ENCODE results near the gene PKNOX1. TPM values are rescaled to one million over a fixed set of nuclear protein-coding genes. Genes with fewer than 3 reads are reported as not detected.

The PKNOX1 gene
- total and polyA plus RNA-seq, 8 donors: 16.8 to 32.0 (median 24.9) TPM

- Histone ChIP-seq H3K9me3 (no peaks in the 10 kb centered on the region), H3K4me3 (no peak overlapping the region), H3K36me3 (peaks cover 0 to 97% of the 10 kb centered on the region in 2 donors), H3K4me1 (no peaks in the 10 kb centered on the region), H3K27ac (no peak overlapping the region), H3K27me3 (no peaks in the 10 kb centered on the region)
- DNase-seq (no peak), ATAC-seq (no peak)
- intact Hi-C loops (cut with DNase I): no loop called here
- TF ChIP-seq, protein P1, sequence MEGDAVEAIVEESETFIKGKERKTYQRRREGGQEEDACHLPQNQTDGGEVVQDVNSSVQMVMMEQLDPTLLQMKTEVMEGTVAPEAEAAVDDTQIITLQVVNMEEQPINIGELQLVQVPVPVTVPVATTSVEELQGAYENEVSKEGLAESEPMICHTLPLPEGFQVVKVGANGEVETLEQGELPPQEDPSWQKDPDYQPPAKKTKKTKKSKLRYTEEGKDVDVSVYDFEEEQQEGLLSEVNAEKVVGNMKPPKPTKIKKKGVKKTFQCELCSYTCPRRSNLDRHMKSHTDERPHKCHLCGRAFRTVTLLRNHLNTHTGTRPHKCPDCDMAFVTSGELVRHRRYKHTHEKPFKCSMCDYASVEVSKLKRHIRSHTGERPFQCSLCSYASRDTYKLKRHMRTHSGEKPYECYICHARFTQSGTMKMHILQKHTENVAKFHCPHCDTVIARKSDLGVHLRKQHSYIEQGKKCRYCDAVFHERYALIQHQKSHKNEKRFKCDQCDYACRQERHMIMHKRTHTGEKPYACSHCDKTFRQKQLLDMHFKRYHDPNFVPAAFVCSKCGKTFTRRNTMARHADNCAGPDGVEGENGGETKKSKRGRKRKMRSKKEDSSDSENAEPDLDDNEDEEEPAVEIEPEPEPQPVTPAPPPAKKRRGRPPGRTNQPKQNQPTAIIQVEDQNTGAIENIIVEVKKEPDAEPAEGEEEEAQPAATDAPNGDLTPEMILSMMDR (IDR thresholded peaks at IDR 0.05): no peak
Observed at GRCh38 chr21:43024439-43025136, 50.2 kb downstream of the PKNOX1 start.

DNA sequence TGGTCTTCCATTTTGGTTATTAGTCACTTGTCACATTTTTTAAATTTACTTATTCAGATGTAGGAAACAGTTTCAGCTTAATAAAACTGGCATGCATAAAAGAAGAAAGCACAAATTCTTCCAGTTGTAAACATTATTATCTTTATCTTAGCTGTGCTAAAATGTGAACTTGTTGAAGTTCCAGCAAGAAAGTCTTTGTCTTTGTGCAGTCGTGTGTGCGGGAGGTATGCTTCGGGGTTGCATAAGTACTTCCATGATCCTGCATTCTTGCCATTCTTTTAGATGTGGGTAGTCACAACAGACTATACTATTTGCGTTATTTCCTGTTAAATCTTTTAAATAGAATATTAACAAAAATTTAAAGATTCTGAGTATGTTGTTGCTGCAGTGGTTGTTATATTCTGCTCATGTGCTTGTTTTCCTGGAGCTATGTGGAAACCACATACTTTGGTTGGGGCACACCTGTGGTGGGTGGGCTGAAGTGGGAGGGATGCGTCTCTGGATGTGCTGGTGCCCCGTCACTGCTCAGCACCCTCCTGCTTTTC, 51.3 kb downstream of the PKNOX1 start:
- Histone ChIP-seq H3K36me3 (peaks cover 0 to 97% of the 10 kb centered on the region in 2 donors), H3K27me3 (no peaks in the 10 kb centered on the region), H3K27ac (no peak overlapping the region), H3K9me3 (no peaks in the 10 kb centered on the region), H3K4me3 (no peak overlapping the region), H3K4me1 (no peaks in the 10 kb centered on the region)
- TF ChIP-seq, protein P1 (IDR thresholded peaks at IDR 0.05): no peak
- DNase-seq (no peak), ATAC-seq (no peak)
- intact Hi-C loops (cut with DNase I): no loop called here

GRCh38 chr21:43027846-43028731, 53.7 kb downstream of the PKNOX1 start:
- H3K9me3 ChIP-seq: no peaks in the 10 kb centered on the region
- ATAC-seq (peak; percentile 80), DNase-seq (peak in 1 of 4 donors; percentile 10)
- no peaks in the 10 kb centered on the region for H3K27me3 ChIP-seq
- H3K4me3 ChIP-seq: no peak overlapping the region
- intact Hi-C loops (cut with DNase I): no loop called here
- TF ChIP-seq, protein P1 (IDR thresholded peaks at IDR 0.05): no peak
- H3K27ac ChIP-seq: no peak overlapping the region
- no peaks in the 10 kb centered on the region for H3K4me1 ChIP-seq
- H3K36me3 ChIP-seq: peaks cover 0 to 97% of the 10 kb centered on the region in 2 donors

GRCh38 chr21:43029785-43030184, 55.4 kb downstream of the PKNOX1 start:
- no peaks in the 10 kb centered on the region for H3K4me1 ChIP-seq
- H3K27ac ChIP-seq: no peak overlapping the region
- H3K36me3 ChIP-seq: peaks cover 0 to 86% of the 10 kb centered on the region in 2 donors
- no peaks in the 10 kb centered on the region for H3K27me3 ChIP-seq
- no peak overlapping the region for H3K4me3 ChIP-seq
- DNase-seq: peak in 1 of 4 donors; percentile 73
- ATAC-seq: no peak
- TF ChIP-seq, protein P1 (IDR thresholded peaks at IDR 0.05): no peak
- H3K9me3 ChIP-seq: no peaks in the 10 kb centered on the region
- intact Hi-C loops (cut with DNase I): no loop called here

DNA sequence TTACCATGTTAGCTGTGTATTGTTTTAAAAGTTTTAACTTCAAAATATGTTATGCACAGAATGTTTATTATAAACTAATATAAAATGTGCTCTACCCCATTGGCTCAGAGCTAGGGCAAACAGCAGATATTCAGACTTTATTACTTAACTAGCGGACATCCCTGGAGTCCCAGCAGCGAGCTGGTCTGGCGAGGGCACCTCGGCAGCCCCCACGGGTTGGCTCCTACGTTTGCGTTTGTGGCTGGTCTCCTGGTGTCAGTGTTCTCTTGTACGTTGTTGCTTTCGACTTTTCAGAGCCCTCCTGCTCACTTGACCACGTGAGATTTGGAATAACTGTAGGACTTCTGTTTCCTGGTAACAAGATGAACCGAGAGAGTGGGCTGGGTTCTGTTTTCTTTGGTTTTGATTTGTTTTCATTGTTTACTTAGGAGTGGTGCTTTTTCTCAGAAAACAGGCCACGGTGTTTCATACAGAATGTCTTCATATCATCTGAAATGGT, 56.8 kb downstream of the PKNOX1 start:
- Histone ChIP-seq H3K4me3 (no peak overlapping the region), H3K36me3 (peaks cover 0 to 81% of the 10 kb centered on the region in 2 donors), H3K27me3 (no peaks in the 10 kb centered on the region), H3K9me3 (no peaks in the 10 kb centered on the region), H3K4me1 (no peaks in the 10 kb centered on the region), H3K27ac (no peak overlapping the region)
- no peak for DNase-seq
- TF ChIP-seq, protein P1 (IDR thresholded peaks at IDR 0.05): no peak
- intact Hi-C loops (cut with DNase I): no loop called here
- ATAC-seq: no peak
